GM12801 (cell line): ENCODE results near the gene ZNF33A.

ENCODE experiments used
- CTCF ChIP-seq: IDR thresholded peaks from one replicate; pipeline ENCODE4 v1.5.1; 2011; ENCODE audit warnings: control low read depth; ENCODE audit not compliant: insufficient read length; ENCODE audit errors: extremely low read depth

The ZNF33A gene

GRCh38 chr10:37992083-37992482 is 18.4 kb upstream of the ZNF33A start:
- no peak for TF ChIP-seq CTCF

GRCh38 chr10:38003026-38003425 is 7.4 kb upstream of the ZNF33A start:
- TF ChIP-seq CTCF: no peak

GRCh38 chr10:38003588-38003987 is 6.9 kb upstream of the ZNF33A start:
- no peak for TF ChIP-seq CTCF

- no peak for TF ChIP-seq CTCF
Observed at GRCh38 chr10:38007551-38007950, 2.9 kb upstream of the ZNF33A start.

- TF ChIP-seq CTCF: no peak
Observed at GRCh38 chr10:38007991-38008390, 2.5 kb upstream of the ZNF33A start.

GRCh38 chr10:38016354-38016753 is 5.9 kb downstream of the ZNF33A start:
- no peak for TF ChIP-seq CTCF

GRCh38 chr10:38025283-38025682 is 14.8 kb downstream of the ZNF33A start:
- no peak for TF ChIP-seq CTCF

GRCh38 chr10:38027986-38028385 is 17.5 kb downstream of the ZNF33A start:
- TF ChIP-seq CTCF: no peak
